ENCODE measurements around the gene PEPD.

Gene PEPD

DNA sequence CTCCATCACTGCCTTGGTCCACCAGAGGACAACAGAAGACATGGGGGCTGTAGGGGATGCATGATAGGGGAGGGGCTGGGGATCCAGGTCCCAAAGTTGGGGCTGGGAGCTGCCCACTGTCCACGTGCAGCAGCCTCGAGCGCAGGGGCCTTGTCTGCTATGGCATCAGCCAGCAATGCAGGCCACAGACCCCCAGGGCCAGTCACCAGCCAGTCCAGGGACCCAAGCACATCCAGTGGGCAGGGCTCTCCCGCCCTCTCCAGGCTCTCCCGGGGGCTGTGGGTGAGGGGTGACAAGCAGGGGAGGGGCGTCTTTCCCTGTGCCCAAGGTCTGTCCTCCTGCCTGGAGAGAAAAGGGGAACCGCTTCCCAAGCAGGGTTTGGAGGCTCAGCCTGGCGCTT is 32.8 kb downstream of the PEPD start:
- CTCF ChIA-PET = no interaction called here
- POLR2A ChIA-PET = interaction anchor here (1.1 kb wide), 1 partner anchor 33 kb away, joined by 3 read pairs; the partner anchor contains the start of gene PEPD

DNA sequence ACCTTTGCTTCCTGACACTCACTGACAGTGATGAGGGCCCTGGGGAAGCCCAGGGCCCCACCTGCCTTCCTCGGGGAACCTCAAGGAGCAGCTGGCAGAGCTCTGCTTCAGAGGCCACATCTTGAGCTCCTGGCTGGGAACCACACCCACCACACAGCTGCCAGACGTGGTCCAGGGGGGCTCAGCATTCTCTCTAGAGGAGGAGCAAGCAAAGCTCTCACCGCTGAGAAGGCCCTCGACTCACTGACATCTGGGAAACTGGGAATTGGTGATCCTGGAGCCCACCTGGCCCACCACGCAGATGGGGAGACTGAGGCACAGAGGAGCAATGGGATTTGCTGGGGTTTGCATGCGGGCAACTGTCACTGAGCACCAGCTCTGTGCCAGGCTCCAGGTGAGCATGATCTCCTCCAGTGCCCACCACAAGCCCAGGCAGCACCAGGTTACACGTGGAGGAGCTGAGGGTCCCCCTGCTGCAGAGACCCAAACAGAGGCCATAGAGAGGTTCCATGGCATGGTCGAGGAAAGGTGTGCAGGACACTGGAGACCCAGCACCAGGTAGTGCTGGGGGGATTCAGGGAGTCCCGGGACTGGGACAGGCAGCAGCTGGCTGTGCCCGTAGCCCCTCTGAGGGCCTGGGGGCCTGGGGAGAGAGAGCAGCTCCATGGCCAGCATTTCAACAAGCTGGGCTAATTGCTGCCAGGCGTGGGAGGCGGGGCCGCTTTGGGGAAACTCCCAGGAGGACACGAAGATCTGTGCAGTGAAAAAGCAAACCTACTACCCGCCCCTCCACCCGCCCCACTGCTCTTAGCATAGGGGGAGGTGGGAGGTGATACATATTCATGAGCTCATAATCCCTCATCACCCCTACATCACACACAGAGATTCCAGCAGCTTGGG is 33.4 kb downstream of the PEPD start:
- TF ChIP-seq CTBP1 (IDR thresholded peaks at IDR 0.05; ENCODE audit: borderline replicate concordance) = no peak
- TF ChIP-seq HDGF (IDR thresholded peaks at IDR 0.05; ENCODE audit: borderline replicate concordance) = no peak
- no peak for TF ChIP-seq BHLHE40 (IDR thresholded peaks at IDR 0.05; ENCODE audit: borderline replicate concordance)
- TF ChIP-seq SUZ12 (IDR thresholded peaks at IDR 0.05) = no peak
- TF ChIP-seq FOXM1 (IDR thresholded peaks at IDR 0.05; ENCODE audit: borderline replicate concordance) = no peak
- TF ChIP-seq LEF1 (IDR thresholded peaks at IDR 0.05; ENCODE audit: borderline replicate concordance) = no peak
- TF ChIP-seq L3MBTL2 (conservative IDR thresholded peaks at IDR 0.05) = no peak
- no peak for TF ChIP-seq FOXA1 (IDR thresholded peaks at IDR 0.05)
- no peak for TF ChIP-seq NFRKB (IDR thresholded peaks at IDR 0.05)
- no peak for TF ChIP-seq FOXK2 (IDR thresholded peaks at IDR 0.05)
- no peak for TF ChIP-seq ELF4 (IDR thresholded peaks at IDR 0.05)
- TF ChIP-seq ZNF384 (IDR thresholded peaks at IDR 0.05) = no peak
- no peak for TF ChIP-seq TARDBP (IDR thresholded peaks at IDR 0.05)
- ChIA-PET CTCF (no interaction called here), POLR2A (interaction anchor here (1.1 kb wide), 1 partner anchor 34 kb away, joined by 3 read pairs; the partner anchor contains the start of gene PEPD)
- no peak for DNase-seq (ENCODE audit: extremely low spot score)

More for the DNA sequence above, 32.8 kb downstream of the PEPD start:
- TF ChIP-seq ZNF384 (IDR thresholded peaks at IDR 0.05) = no peak
- no peak for TF ChIP-seq TARDBP (IDR thresholded peaks at IDR 0.05)
- TF ChIP-seq SUZ12 (IDR thresholded peaks at IDR 0.05) = no peak
- TF ChIP-seq CTBP1 (IDR thresholded peaks at IDR 0.05; ENCODE audit: borderline replicate concordance) = no peak
- TF ChIP-seq, protein P1, sequence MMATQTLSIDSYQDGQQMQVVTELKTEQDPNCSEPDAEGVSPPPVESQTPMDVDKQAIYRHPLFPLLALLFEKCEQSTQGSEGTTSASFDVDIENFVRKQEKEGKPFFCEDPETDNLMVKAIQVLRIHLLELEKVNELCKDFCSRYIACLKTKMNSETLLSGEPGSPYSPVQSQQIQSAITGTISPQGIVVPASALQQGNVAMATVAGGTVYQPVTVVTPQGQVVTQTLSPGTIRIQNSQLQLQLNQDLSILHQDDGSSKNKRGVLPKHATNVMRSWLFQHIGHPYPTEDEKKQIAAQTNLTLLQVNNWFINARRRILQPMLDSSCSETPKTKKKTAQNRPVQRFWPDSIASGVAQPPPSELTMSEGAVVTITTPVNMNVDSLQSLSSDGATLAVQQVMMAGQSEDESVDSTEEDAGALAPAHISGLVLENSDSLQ (IDR thresholded peaks at IDR 0.05) = no peak
- TF ChIP-seq FOXA1 (IDR thresholded peaks at IDR 0.05) = no peak
- TF ChIP-seq NFRKB (IDR thresholded peaks at IDR 0.05) = no peak
- TF ChIP-seq LEF1 (IDR thresholded peaks at IDR 0.05; ENCODE audit: borderline replicate concordance) = no peak
- TF ChIP-seq FOXK2 (IDR thresholded peaks at IDR 0.05) = no peak
- TF ChIP-seq L3MBTL2 (conservative IDR thresholded peaks at IDR 0.05) = no peak
- no peak for TF ChIP-seq BHLHE40 (IDR thresholded peaks at IDR 0.05; ENCODE audit: borderline replicate concordance)
- no peak for TF ChIP-seq HDGF (IDR thresholded peaks at IDR 0.05; ENCODE audit: borderline replicate concordance)
- TF ChIP-seq ARNT (IDR thresholded peaks at IDR 0.05) = no peak
- no peak for TF ChIP-seq SP1 (IDR thresholded peaks at IDR 0.05)
- TF ChIP-seq ELF4 (IDR thresholded peaks at IDR 0.05) = no peak
- TF ChIP-seq FOXM1 (IDR thresholded peaks at IDR 0.05; ENCODE audit: borderline replicate concordance) = no peak
- DNase-seq (ENCODE audit: extremely low spot score) = no peak

DNA sequence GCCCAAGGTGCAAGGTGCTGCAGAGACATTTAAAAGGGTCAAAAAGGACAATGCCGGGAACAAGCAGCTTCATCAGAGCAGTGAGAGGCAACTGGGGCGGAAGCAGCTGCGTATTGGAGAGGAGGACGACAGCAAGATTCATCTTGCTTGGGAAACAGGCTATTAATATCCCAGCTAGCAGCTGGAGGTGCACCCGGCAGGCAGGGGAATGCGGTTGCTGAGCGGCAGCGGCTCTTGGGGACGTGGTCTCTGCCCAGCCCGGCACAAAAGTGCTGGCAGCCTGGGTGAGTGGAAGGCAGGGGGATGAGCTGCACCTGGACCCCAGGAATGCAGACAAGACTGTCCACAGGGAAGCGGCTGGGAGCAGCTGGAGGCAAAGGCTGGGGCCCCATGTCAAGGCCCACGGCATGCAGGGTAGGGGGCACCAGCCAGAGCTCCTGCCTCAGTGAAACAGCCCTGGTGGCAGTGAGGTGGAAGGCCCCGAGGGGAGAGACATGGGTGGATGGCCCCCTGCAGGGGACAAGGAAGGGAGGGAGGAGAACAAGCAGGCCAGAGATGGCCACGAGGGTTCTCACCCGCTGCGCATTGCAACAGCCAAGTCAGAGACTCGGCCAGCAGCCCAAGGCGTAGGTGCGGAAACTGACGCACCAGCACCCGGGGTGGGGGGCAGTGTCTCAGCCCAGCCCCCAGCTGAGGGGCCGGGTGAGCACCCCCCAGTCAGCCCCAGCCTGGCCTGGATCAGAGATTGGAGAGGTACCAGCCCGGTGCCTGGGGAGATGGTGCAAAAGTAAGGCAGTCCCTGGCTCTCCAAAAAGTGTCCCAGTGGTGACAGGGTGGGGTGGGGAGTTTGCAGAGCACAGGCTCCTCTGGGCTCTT is 34.4 kb downstream of the PEPD start:
- TF ChIP-seq SUZ12 (IDR thresholded peaks at IDR 0.05) (no peak), ZNF384 (IDR thresholded peaks at IDR 0.05) (no peak), FOXM1 (IDR thresholded peaks at IDR 0.05; ENCODE audit: borderline replicate concordance) (no peak), LEF1 (IDR thresholded peaks at IDR 0.05; ENCODE audit: borderline replicate concordance) (no peak)
- DNase-seq (ENCODE audit: extremely low spot score) = no peak
- POLR2A ChIA-PET = no interaction called here
- CTCF ChIA-PET = no interaction called here

DNA sequence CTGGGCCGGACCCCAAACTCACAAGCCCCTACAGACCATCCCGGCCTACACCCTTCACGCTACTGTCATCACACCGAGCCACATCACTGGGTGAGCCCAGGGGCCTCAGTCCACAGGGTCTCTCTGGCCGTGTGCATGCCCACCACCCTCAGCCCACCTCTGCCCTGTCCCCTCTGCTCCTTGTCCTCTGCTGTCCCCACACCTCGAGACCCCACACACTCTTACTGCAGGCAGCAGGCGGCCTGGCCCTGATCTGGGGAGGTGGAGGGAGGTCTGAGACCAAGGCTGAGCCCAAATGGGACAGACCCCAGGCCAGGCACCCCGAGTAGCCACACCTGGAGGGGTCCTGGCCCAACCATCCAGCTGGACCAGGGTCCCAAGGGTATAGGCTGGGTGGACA is 35.2 kb downstream of the PEPD start:
- TF ChIP-seq, protein P1 (IDR thresholded peaks at IDR 0.05) = no peak
- TF ChIP-seq SUZ12 (IDR thresholded peaks at IDR 0.05) (no peak), NFRKB (IDR thresholded peaks at IDR 0.05) (no peak), FOXA1 (IDR thresholded peaks at IDR 0.05) (no peak), TARDBP (IDR thresholded peaks at IDR 0.05) (no peak), FOXM1 (IDR thresholded peaks at IDR 0.05; ENCODE audit: borderline replicate concordance) (no peak), ZNF384 (IDR thresholded peaks at IDR 0.05) (no peak), ARNT (IDR thresholded peaks at IDR 0.05) (no peak), SP1 (IDR thresholded peaks at IDR 0.05) (no peak), BHLHE40 (IDR thresholded peaks at IDR 0.05; ENCODE audit: borderline replicate concordance) (no peak)
- CTCF ChIA-PET = no interaction called here
- POLR2A ChIA-PET = no interaction called here

DNA sequence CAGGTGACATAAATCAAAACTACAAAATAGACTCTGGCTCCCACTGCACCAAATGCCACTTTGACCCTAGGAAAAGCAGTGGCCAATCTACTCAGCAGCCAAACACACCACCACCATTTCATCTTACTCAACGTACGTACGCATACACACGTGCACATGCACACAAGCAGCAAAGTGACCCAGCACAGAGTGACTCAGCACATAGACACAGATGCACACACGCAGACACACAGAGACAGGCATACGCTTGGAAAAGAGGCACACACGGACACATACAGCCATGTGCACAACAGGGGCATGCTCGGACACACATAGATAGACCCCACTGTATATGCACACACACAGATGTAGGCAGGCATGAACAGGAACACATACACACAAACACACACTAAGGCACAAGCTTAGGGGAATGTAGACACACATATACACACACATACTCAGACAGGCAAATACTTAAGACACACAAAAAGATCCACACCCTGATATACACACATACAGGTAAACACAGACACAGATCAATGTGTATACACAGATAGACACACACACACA is 37.3 kb downstream of the PEPD start:
- TF ChIP-seq HDGF (IDR thresholded peaks at IDR 0.05; ENCODE audit: borderline replicate concordance) (no peak), LEF1 (IDR thresholded peaks at IDR 0.05; ENCODE audit: borderline replicate concordance) (no peak), BHLHE40 (IDR thresholded peaks at IDR 0.05; ENCODE audit: borderline replicate concordance) (no peak), FOXK2 (IDR thresholded peaks at IDR 0.05) (no peak), L3MBTL2 (conservative IDR thresholded peaks at IDR 0.05) (no peak), FOXM1 (IDR thresholded peaks at IDR 0.05; ENCODE audit: borderline replicate concordance) (no peak)
- TF ChIP-seq, protein P1 (IDR thresholded peaks at IDR 0.05) = no peak
- ChIA-PET CTCF (no interaction called here), POLR2A (no interaction called here)
- no peak for DNase-seq (ENCODE audit: extremely low spot score)

More for the DNA sequence above, 35.2 kb downstream of the PEPD start:
- no peak for DNase-seq (ENCODE audit: extremely low spot score)

All from HEK293T (cell line).